Transverse colon (tissue), 4 donors: Measurements from ENCODE around the gene ARHGEF10L. TPM values are rescaled to one million over a fixed set of nuclear protein-coding genes. Genes with fewer than 3 reads are reported as not detected.

Experiments
- DNase-seq: peaks from one replicate; pipeline ENCODE4 v3.0.0-alpha.2; 2019
- H3K27ac ChIP-seq, 4 donors: fragments of 200-600 bp; sonication (generic); 2 replicates each; pipeline ENCODE4 v1.5.1; 2016 to 2018; ENCODE audit warnings: inconsistent platforms in 4 of 4
- H3K27me3 ChIP-seq: fragments of 200-600 bp; sonication (generic); 2 replicates; pipeline ENCODE4 v1.5.1; 2017; ENCODE audit warnings: inconsistent platforms
- H3K36me3 ChIP-seq, 4 donors: fragments of 200-600 bp; sonication (generic); 2 replicates each; pipeline ENCODE4 v1.5.1; 2017 to 2019; ENCODE audit warnings: inconsistent platforms in 4 of 4
- H3K4me1 ChIP-seq, 4 donors: fragments of 200-600 bp; sonication (generic); 2 replicates each; pipeline ENCODE4 v1.5.1; 2017 to 2020; ENCODE audit warnings: inconsistent platforms in 4 of 4
- H3K4me3 ChIP-seq, 4 donors: fragments of 200-600 bp; sonication (generic); 1 replicate in 1 of 4; 2 replicates in 3 of 4; pipeline versions ENCODE4 v1.5.1 to v1.6.1; 2017 to 2019; ENCODE audit warnings: inconsistent platforms in 4 of 4
- H3K9me3 ChIP-seq, 2 donors: fragments of 200-600 bp; sonication (generic); 2 replicates each; pipeline ENCODE4 v1.5.1; 2017 to 2019; ENCODE audit warnings: inconsistent platforms in 2 of 2
- CTCF ChIP-seq, 5 experiments: fragments of 200-600 bp in 3 of 5; fragments of 450-650 bp in 2 of 5; sonication (generic) in 3 of 5; IDR thresholded peaks; 1 replicate in 2 of 5; 2 replicates in 3 of 5; pipeline ENCODE4 v1.5.1; 2016 to 2017; ENCODE audit warnings: antibody characterized with exemption in 5 of 5, inconsistent platforms in 3 of 5, mild to moderate bottlenecking in 2 of 5, moderate library complexity in 1 of 5
- EP300 ChIP-seq: sonication (generic); formaldehyde crosslinking; IDR thresholded peaks from one replicate; pipeline ENCODE4 v1.6.1; 2017; ENCODE audit warnings: antibody characterized with exemption, low read depth
- POLR2A ChIP-seq: fragments of 450-650 bp; IDR thresholded peaks from one replicate; pipeline ENCODE4 v1.6.1; 2016; ENCODE audit warnings: antibody characterized with exemption, mild to moderate bottlenecking, moderate library complexity
- POLR2AphosphoS5 ChIP-seq, 3 donors: sonication (generic); formaldehyde crosslinking; IDR thresholded peaks; one replicate each; pipeline ENCODE4 v1.6.1; 2016; ENCODE audit warnings: antibody characterized with exemption in 3 of 3
- WGBS, 2 donors: methylation state at CpG; one replicate each; pipeline ENCODE4 v1.1.5; 2018; ENCODE audit warnings: low coverage in 1 of 2; 5-methylcytosine and 5-hydroxymethylcytosine counted together
- in situ Hi-C, 4 donors: fragments of 200-750 bp; cut with MboI; loops; one replicate each; pipeline versions ENCODE4 v1.15.0 to v1.15.1; 2017; ENCODE audit warnings: low sequenced_read_pairs in 3 of 4, low pct_ligation_motif_present in 1 of 4, low pct_unique_long_range_greater_than_20kb in 1 of 4
- intact Hi-C: fragments of 100-400 bp; cut with DNase I; formaldehyde crosslinking; loops from one replicate; pipeline ENCODE4 v1.15.1; 2023; ENCODE audit warnings: low total_unique reads
- total RNA-seq, 4 donors: library from RNA; depleted of rRNA; stranded (reverse); fragments of >200 nt; gene quantifications; one replicate each; pipeline ENCODE4 v1.1.0, GENCODE V29; 2016

Gene ARHGEF10L
- total RNA-seq, 4 donors from 2014 or later: 115 to 326 (median 199) TPM

- Histone ChIP-seq H3K27me3 (peaks cover 3% of the 10 kb centered on the region), H3K9me3 (no peaks in the 10 kb centered on the region), H3K36me3 (no peaks in the 10 kb centered on the region), H3K4me1 (no peaks in the 10 kb centered on the region), H3K4me3 (no peak overlapping the region), H3K27ac (no peak overlapping the region)
- in situ Hi-C loops (no loop called here), intact Hi-C loops (no loop called here)
- no peak for DNase-seq
- 10 to 61% methylated on average over 2 to 25 of the region's 25 CpGs for WGBS, 2 donors
- no peak for TF ChIP-seq POLR2A
- TF ChIP-seq CTCF (IDR thresholded peaks at IDR 0.05): no peak
- TF ChIP-seq EP300: no peak
Observed at GRCh38 chr1:17717594-17718535, 178.4 kb downstream of the ARHGEF10L start.

- Histone ChIP-seq H3K4me1 (no peaks in the 10 kb centered on the region), H3K27ac (no peak overlapping the region), H3K9me3 (no peaks in the 10 kb centered on the region), H3K36me3 (no peaks in the 10 kb centered on the region), H3K27me3 (peaks cover 3% of the 10 kb centered on the region), H3K4me3 (no peak overlapping the region)
- intact Hi-C loops (no loop called here), in situ Hi-C loops (no loop called here)
- no peak for DNase-seq
- WGBS, 2 donors: 76% methylated on average over 5 of the region's 5 CpGs; no CpG with 5 or more reads in 1 of the 2 donors
- TF ChIP-seq EP300 (no peak), POLR2A (no peak), CTCF (IDR thresholded peaks at IDR 0.05) (no peak), POLR2AphosphoS5 (IDR thresholded peaks at IDR 0.05) (no peak)
Observed at GRCh38 chr1:17719874-17720273, 180.4 kb downstream of the ARHGEF10L start.

GRCh38 chr1:17721444-17721843 lies 181.9 kb downstream of the ARHGEF10L start:
- WGBS, 2 donors: 90 to 98% methylated on average over 2 of the region's 2 CpGs
- H3K4me1 ChIP-seq: no peaks in the 10 kb centered on the region
- intact Hi-C loops: no loop called here
- H3K27ac ChIP-seq: no peak overlapping the region
- TF ChIP-seq POLR2AphosphoS5 (IDR thresholded peaks at IDR 0.05) (no peak), EP300 (no peak), CTCF (IDR thresholded peaks at IDR 0.05) (no peak), POLR2A (no peak)
- no peaks in the 10 kb centered on the region for H3K36me3 ChIP-seq
- no peak for DNase-seq
- H3K27me3 ChIP-seq: no peaks in the 10 kb centered on the region
- H3K9me3 ChIP-seq: no peaks in the 10 kb centered on the region
- H3K4me3 ChIP-seq: no peak overlapping the region
- in situ Hi-C loops: no loop called here

- intact Hi-C loops (no loop called here), in situ Hi-C loops (no loop called here)
- Histone ChIP-seq H3K27me3 (no peaks in the 10 kb centered on the region), H3K27ac (no peak overlapping the region), H3K4me3 (no peak overlapping the region), H3K36me3 (no peaks in the 10 kb centered on the region), H3K4me1 (no peaks in the 10 kb centered on the region), H3K9me3 (no peaks in the 10 kb centered on the region)
- TF ChIP-seq EP300 (no peak), POLR2AphosphoS5 (IDR thresholded peaks at IDR 0.05) (no peak), CTCF (IDR thresholded peaks at IDR 0.05) (no peak), POLR2A (no peak)
- WGBS, 2 donors: 50 to 68% methylated on average over 3 to 6 of the region's 6 CpGs
- DNase-seq: no peak
Observed at GRCh38 chr1:17723684-17724083, 184.2 kb downstream of the ARHGEF10L start.
